NCI-H526 (cell line): ENCODE data around the gene FAM72B.
"Not testable (repeated sequence)": the region's sequence is repeated elsewhere in the genome, so short reads cannot be mapped to it uniquely, and the experiment has no call there.

Source experiments
- DNase-seq, 2 experiments: peaks; one replicate each; lab custom pipeline; 2025; lab: John Stamatoyannopoulos, UW

The FAM72B gene

DNA sequence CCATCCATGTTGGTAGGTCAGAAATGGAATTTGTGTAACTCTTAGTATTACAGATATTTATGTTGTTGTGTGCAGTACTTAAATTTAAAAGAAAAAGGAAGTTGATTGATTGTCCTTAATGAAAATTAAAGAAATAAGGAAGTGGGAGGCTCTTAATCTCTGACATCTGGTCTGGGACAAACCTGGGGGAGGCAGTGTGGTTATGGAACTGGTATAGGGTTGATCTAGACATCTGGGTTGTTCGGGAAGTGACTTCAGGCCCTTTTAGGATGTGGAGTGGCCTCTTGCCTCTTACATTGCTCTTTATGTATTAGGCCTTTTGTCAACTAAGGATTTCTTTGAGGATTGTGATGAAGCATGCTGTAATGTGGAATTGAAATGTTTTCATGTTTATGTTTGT is 16.1 kb upstream of the FAM72B start:
- DNase-seq: not testable (repeated sequence)

DNA sequence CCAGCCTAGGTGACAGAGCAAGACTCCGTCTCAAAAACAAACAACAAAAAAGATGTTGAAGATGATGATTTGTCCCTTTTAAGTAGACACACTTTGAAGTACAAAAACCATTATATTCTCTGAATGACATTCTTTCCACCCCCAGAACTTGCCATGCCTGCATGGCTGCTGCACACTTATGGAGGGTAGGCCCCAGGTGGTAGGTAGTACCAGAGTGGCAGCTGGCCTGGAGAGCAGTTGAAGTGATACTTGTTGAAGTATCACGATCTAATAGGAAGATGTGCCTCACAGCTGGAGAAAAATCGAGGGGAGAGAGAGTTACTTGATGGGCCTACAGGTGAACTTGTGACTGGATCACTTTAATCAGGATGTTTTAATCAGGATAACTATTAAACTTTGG is 15.6 kb upstream of the FAM72B start:
- not testable (repeated sequence) for DNase-seq

DNA sequence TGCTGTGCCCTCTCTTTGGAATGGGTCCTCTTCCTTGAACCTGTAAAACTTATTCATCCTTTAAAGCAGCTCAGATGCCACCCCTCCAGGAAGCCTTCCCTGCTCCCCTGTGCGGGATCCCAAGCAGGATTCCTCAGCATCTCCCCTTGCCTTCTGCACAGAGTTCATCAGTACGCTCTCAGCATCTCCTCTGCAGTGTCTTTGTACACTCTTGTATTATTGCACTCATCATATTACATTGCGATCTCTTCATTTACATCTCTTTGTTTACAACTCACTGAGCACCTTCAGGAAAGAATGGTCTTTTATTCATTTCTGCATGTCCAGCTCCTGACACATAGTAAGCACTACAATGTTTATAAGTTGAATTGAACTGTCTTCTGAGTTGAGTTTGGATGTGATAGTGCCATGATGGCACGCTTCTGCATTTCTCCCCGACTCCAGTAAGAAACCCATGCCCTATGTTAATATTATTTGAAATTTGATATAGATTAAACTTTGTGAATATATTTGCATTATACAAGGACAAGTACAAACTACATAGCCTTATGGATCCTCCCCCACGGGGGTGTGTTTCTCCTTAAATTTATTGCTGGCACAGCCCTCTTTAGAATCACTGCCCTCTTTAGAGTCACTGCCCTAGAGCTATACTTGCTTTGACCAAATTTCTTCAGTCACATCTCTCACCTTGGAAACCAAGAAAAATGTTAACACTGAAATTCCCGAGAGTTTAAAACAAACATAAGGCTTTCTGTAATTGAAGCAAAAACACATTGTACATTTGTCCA is 13.1 kb upstream of the FAM72B start:
- DNase-seq: not testable (repeated sequence)

DNA sequence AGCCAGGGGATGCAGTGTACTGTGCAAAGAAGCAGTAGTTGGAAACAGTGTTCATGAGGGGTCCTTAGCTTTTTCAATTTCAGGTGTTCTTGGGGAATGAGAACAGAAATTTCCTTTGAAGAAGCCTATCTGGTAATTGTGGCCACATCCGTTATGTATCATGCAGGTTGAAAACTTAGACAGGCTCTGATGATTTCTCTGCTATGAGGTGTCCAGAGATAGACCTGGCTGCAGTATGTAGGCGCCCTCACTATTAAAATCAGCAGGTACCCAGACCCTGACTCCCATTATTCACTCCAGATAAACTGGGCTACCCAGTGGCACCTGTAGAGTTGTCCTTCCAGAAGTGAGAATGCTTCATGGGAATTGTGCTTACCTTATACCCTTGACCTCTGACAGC is 8.4 kb upstream of the FAM72B start:
- not testable (repeated sequence) for DNase-seq

DNA sequence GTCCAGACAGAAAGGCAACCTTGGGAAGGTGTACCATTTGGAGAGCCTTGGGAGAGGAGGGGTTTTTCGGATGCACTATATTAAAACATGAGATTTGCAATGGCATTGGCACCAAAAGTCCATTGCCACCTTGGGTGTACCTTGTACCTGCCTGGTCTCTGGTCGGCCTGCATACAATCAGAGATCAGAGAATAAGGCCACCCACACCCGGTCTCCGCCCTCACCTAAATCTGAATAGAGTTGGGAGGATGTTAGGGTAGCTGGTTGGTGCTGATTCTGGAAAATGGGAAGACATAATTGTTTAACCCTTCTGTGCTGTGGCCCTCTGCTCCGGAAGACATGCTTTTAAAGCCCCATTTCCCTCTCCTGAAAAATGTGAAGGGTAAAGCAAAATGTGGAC is 3.8 kb upstream of the FAM72B start:
- not testable (repeated sequence) for DNase-seq

DNA sequence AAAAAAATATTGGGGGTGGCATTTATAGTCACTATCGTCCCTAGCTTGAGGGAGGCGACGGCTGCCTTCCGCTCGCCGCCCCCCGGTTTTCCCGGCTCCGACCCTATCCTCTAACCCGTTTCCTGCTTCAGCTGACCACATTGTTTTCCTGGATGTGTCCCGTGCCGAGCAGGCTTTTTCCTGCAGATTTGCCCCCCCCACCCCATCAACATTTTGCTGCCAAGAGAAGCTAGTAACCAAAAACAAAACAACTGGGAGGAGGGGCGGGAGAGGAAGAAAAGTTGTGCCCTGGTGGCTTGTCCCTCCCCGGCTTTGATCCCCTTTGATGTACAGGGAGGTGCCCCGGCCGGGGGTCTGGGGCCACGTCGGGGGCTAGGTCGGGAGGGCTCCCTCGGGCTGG is 2.1 kb upstream of the FAM72B start:
- not testable (repeated sequence) for DNase-seq

DNA sequence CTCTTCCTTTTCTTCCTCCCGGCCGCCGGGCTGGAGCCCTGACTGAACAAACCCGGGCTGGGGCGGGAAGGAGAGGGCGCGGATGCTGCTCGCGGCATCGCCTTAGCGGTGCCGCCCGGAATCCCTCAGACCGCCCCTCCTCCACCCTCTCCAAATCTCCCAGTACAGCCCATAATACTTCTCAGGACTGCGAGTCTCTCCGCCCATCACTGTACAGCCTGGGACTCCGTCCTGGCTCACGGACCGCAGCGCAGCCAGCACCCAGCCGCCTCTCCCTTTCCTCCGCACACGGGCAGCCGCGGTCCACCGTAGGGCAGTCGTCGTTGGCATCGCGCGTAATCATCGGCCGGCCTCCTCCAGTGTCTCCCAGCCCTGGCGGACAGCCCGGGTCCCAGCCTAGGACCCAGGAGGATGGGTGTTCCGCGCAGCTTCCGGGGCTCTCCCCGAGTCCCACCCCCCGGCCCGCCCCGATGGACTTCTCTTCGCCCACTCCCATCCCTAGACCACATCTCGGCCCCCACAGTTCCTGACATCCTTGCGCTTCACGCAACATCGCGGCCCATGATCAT is 1.1 kb upstream of the FAM72B start:
- DNase-seq: not testable (repeated sequence)

DNA sequence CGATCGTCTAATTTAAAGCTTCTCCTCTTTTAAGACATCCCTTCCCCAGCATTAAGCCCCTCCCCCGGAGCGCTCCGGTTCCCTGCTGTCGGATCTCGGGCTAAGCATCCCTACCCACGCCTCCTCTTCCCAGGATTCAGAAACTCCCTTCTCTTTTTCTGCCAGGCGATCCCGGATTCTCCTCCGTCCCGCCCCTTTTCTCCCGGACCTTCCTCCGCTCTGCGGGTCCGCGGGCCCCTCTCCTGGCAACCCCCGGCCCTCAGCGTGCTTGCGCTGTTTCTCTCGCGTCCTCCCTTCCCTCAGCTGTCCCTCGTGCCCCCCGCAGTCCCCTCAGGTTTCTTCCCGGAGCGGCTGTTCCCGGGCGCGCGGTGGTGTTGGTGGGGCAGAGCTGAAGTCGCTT is 273 bp downstream of the FAM72B start:
- not testable (repeated sequence) for DNase-seq

DNA sequence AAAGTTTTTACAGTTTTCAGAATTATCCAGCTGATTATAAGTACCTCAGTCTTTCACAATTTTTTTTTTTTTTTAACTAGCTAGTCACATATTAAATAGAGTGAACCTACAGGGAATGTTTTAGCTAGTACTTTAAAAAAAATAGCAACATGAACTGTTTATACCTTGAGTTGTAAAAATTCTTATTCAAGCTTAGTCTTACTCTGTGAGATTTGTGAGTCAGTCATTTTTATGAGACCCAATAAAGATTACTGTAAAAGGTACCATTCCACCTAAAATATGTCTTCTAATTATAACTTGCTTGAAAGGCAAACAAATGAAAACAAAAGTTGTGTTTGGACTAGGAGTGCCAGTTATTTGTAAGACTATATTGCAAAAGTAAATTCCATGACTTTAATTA is 5.9 kb downstream of the FAM72B start:
- not testable (repeated sequence) for DNase-seq

DNA sequence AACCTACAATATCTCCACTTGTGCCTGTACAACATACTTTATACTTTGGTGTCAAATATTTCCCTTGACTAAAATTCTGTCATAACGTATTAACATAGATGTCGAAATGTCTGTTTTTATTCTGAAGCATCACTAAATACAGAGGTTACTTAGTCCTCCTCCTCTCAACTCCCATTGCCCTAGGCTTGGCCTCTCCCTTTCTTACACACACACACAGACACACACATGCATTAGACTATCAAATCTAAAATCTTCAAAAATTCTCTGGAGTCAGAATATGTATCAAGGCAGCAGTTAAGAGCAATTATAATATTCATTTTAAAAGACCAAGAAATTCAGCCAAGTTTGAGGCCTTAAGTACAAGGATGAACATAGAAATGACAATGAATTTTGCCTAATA is 7.5 kb downstream of the FAM72B start:
- not testable (repeated sequence) for DNase-seq

DNA sequence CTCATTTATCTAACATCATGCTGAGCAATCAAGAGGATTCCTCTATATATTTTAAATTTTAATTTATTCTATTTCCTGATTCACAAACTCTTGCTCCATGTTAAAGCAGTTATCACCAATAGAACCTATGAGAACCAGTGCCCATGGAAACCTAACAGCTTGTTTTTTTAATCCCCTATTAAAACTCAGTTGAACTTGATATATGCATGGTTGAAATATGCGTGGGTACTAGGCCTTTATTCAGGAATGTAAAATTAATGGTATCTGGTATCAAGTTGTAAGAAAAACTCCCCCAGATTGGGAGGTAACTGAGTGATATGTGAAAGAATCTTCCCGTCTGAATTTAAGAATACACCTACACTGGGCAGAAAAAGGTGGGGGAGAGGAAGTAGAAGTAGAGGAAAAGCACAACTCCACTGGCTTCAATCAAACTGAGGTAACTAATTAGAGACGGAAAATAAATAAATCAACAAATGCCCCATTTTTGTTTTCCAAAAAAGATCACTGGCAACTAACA is 15.9 kb downstream of the FAM72B start:
- not testable (repeated sequence) for DNase-seq

DNA sequence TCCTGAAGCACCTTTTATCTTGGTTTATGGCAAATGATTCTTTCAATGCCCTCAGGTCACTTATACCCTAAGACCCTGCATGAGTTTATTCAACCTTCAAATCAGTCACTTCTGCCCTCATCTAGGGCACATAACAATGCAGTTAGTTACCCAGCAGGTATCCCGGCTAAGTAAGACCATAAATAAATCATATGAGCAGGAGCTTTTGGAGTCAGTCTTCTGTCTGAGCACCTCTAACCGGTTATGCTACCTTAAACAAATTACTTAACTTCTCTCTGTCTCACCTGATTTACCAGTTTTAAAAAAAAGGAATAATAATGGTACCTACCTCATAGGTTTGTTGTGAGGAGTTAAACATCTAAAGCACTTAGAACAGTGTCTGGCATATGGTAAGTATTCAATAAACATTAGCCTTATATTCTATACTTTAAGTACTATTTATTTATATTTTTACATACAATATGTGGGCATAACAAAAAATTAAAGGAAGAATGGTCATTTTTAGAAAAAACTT is 16.9 kb downstream of the FAM72B start:
- not testable (repeated sequence) for DNase-seq

DNA sequence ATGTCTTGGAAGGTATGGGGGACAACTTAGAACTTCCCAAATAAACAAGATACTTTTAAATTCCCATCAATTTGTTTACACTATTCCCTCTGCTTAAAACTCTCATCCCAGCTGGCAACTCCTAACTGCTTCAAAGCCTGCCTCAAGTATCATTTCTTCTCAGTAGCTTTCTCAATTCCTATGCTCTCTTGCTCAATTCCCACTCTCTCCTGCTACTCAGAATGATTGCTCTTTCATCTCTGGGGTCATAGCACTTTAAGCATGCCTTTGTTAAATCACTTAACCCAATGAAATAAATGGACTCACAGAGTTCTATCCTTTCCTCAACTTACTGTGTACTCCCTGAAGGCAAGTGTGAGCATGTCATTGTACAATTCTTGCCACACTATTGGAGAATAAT is 18.8 kb downstream of the FAM72B start:
- not testable (repeated sequence) for DNase-seq

DNA sequence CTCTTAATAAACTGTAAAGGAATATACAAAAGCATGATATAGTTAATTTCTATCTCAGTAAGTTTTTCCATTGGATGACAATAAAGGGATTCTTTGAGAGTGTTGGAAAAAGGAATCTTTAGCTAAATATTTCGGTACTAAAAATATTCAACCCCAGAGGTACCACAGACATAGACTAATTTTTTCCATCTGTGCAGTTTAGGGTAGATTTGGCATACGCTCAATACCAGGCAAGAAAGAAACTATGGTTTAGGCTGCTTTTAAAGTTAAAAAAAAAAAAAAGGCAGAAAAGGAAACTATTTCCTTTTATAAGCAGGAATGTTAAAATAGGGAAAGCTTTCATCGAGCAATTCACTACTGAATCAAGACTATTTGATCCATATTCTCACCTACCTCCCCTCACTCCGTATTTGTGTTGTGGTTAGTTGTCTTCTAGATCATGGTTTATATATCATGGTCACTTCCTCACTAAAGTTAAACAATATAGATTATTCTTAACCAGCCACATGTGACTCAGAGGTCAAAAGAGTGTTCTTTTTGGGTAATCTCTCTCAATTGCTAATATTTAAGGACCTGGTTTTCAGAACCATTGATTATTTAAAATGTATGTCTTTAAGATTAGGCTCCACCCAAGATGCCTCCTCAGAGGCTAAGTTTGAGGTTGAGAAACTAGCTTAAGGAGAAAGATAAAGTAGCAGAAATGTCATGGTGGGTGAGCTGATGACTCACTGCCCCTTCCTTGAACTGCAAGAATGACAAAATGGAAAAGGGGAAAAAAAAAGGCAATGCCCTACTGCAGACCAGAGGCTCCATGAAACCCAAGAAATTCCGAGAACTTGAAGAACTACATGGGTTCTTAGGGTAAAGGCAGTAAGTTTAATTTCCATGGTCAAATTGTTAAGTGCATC is 20.0 kb downstream of the FAM72B start:
- not testable (repeated sequence) for DNase-seq

DNA sequence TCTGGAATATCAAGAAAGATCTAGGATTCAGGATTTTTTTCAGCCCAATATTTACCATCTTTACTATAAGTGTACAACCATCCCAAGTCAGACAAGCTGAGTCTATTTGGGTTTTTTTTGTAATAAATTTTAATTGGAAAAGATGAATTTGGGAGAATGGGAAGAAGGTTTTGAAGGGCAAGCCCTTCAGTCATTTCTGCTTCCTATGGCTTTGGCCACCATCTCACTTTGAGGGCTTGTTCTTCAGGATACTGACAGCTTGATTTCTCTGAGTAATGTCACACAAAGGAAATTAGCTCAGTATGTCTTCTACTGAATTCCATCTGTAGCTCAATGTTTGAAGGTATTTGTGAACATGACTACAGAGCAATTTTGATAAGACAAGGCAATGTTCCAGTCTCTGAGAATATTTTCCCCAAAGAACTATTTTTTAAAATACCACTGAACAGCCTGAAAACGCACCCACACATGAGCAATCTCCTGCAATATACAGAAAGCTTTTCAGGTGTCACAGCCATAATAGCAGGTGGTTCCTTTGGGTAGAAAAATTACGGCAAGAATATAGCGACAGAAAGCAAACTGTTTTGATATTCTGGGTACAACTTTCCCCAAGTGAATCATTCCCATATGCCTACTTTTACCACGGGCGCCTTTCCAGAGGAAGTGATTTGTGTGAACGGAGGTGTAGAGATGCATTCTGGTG is 22.8 kb downstream of the FAM72B start:
- not testable (repeated sequence) for DNase-seq

DNA sequence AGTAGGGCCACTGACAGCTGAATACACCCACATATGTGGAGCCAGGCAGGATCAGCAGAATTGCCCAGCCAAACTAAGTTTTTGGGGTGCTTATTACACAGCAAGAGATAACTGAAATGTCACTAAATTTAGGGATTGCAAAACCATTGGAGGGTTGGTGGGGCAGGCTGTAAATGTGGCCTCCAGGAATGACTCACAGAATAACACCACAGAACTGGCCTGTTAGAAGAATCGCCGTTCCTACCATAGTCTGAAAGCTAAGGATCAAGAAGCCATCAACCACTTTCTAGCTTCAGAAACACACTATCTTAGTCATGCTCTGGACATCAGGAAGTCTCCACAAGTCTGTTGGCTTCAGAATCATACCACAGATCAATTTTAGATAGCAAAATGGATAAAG is 24.0 kb downstream of the FAM72B start:
- DNase-seq: not testable (repeated sequence)

DNA sequence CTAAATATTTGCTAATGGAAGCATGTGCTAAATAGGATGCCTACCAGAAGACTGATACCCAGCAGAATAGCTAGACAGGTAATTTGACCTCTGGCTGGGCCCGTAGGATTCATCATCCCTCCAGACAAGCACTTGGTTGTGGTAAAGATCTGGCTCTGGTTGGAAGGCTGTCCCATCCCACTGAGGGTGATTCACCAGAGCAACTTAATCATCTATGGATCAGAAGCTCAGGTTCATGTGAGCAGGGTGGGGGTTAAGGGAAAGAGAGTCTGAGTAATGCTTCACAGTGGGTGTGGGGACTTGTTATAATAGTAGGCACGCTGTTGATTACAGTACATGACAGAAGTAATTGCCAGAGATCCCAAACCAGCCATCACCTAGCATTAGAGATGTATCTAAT is 26.5 kb downstream of the FAM72B start:
- DNase-seq: not testable (repeated sequence)

DNA sequence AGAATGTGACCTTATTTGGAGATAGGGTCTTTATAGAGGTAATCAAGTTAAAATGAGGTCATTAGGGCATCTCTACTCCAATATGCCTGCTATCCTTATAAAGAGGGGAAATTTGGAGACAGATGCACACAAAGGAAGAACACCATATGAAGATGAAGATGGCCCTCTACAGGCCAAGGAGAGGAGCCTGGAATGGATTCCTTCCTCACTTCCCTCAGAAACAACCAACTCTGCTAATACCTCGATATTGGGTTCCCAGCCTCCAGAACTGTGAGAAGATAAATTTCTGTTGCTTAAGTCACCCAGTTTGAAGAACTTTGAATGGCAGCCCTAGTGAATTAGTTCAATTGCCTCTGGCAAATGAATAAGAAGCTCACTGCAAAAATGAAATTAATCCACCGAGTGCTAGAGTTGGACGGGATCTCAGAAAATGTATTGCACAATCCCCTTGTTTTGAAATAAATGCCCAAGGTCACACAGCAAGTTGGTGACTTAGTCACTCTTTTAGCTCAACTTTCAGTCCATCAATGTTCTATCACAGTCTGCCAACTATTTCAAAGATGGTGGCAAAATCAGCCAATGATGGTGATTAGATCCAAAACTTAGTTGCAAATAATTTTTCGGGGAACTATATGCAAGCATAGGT is 27.1 kb downstream of the FAM72B start:
- DNase-seq: not testable (repeated sequence)

DNA sequence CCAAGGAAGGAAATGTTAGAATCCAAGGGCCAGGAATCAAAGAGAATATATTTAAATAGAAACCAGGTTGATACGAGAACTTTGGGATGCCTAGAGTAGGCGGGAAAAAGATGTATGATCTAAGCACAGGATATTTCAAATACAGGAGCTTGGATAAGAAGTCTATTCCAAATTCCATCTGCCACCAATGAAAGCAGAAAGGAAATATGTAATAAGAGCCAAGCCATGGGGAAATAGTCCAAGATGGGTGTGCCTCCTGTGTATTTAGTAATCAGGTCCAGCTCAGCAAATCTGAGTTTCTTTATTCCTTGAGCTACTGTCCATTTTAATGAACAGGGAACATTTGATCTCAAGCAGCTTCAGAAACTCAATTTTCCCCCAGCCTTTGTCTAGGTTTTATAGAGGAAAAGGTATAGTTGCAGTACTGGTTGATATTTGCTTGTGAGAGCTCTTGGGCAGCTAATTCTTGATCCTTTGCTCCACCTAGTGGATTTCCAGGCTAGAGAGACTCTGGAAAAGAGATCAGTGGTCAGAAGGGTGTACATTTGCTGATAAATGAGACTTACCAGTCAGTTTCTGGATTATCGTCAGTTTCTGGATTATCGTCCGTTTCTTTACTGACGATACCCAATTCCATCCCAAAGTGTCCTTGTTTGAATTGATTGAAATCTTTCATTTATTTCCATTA is 28.3 kb downstream of the FAM72B start:
- peak in 1 of 2 experiments; percentile 28 for DNase-seq

DNA sequence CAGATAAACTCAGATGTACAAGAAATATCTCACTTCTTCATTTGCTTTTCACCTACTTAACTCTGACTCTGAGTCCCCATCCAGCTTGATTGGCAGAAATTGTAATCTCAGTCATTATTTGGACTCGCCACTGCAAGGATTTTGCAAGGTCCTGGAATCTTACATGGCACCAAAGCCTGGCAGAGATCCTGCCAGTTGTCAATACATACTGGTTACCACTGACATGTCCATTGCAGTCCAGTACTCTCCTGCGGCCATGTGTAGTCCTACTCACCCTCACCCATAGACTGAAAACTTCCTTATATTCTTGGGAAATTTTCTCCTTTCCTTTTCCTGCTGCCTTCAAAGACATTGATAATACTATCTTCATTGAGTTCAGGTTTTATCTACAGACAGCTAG is 29.3 kb downstream of the FAM72B start:
- DNase-seq: not testable (repeated sequence)
